Measurements from ENCODE around the gene BDKRB2. TPM values are rescaled to one million over a fixed set of nuclear protein-coding genes. Genes with fewer than 3 reads are reported as not detected.

BDKRB2 gene
- total RNA-seq, 1 experiment from 2014 or later, result 0.49 TPM

DNA sequence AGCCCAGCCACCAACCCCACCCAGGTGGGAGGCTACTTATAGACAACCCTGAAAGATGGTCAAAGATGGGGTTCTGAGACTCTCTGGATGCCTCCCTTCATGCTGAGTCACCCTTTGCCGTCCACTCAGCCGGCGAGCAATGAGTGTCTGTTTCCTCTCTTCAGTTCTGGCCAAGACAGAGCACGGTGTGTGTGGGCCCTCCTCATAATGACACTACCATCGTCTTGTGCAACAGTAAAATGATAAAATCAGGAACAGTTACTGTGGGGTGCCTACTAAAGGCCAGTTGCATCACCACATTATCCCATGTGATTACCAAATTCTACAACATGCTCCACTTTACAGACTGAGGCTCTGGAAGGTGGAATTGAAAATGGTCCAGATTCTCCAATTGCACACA, 44.4 kb downstream of the BDKRB2 start:
- Histone ChIP-seq H3K36me3 (ENCODE audit: control insufficient read depth in 1 of 2, insufficient read depth in 2 of 2, low read length in 2 of 2) (no peaks in the 10 kb centered on the region), H3K79me2 (ENCODE audit: insufficient read depth, low read length) (no peaks in the 10 kb centered on the region), H4K20me1 (ENCODE audit: insufficient read depth) (no peaks in the 10 kb centered on the region), H3K4me1 (ENCODE audit: control insufficient read depth in 1 of 2, insufficient read depth in 2 of 2, low read length in 2 of 2) (peaks cover 0 to 8% of the 10 kb centered on the region in 2 experiments; a peak in 1 of 4 replicates), H3K27ac (ENCODE audit: low read depth, low read length) (no peak overlapping the region), H3K4me3 (replicated peaks in 1 of 2; ENCODE audit: low read depth in 1 of 2, low read length in 2 of 2) (no peak overlapping the region), H3K9me2 (ENCODE audit: insufficient read depth) (no peaks in the 10 kb centered on the region), H3K9me3 (ENCODE audit: control insufficient read depth in 1 of 2, insufficient read depth in 1 of 2, low read depth in 1 of 2, low read length in 2 of 2) (no peaks in the 10 kb centered on the region), H3K9ac (ENCODE audit: low read length) (no peak overlapping the region), H3K4me2 (ENCODE audit: low read length) (no peak overlapping the region), H3K27me3 (ENCODE audit: insufficient read depth, low read length) (no peaks in the 10 kb centered on the region), H2AFZ (ENCODE audit: low read depth, low read length, poor library complexity, severe bottlenecking) (no peak overlapping the region)
- ChIA-PET POLR2A (no interaction called here), CTCF (no interaction called here), RAD21 (ENCODE audit: low non-redundant PET in 1 of 2, low total read pairs in 2 of 2, uncharacterized antibody in 2 of 2, unreplicated experiment in 2 of 2) (no interaction called here)
- intact Hi-C loops (cut with micrococcal nuclease), result no loop called here
- DNase-seq (ENCODE audit: low read depth, low spot score) (no peak), ATAC-seq (no peak)
- TF ChIP-seq SRF (IDR thresholded peaks at IDR 0.05; ENCODE audit: low read depth) (no peak), TCF7L2 (IDR thresholded peaks at IDR 0.05; ENCODE audit: borderline replicate concordance, extremely low read depth, insufficient read depth, insufficient read length) (no peak)
- TF ChIP-seq, protein P1, sequence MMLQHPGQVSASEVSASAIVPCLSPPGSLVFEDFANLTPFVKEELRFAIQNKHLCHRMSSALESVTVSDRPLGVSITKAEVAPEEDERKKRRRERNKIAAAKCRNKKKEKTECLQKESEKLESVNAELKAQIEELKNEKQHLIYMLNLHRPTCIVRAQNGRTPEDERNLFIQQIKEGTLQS (IDR thresholded peaks at IDR 0.05), result no peak
- no TSS peak for BruUV-seq (replicated peaks)

DNA sequence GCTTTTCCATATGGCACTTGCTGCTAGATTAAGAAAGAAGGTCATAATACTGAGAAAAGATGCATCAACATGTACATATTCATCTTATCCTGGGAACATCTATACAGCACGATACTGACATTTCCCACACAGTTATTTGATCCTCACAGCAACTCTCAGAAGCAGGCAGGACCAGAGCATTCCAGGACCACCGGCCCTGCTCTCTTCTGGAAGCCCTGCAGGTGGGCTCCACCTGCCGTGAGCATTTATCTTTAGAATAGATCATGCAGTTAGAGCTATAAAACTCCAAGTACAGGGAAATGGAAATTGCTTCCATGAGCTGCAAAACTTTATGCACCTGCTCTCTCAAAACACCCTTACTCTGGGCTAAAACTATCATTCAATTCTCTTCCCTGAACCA, 45.8 kb downstream of the BDKRB2 start:
- Histone ChIP-seq H3K79me2 (ENCODE audit: insufficient read depth, low read length) (no peaks in the 10 kb centered on the region), H3K27ac (ENCODE audit: low read depth, low read length) (no peak overlapping the region), H3K36me3 (ENCODE audit: control insufficient read depth in 1 of 2, insufficient read depth in 2 of 2, low read length in 2 of 2) (no peaks in the 10 kb centered on the region), H3K9me2 (ENCODE audit: insufficient read depth) (no peaks in the 10 kb centered on the region), H2AFZ (ENCODE audit: low read depth, low read length, poor library complexity, severe bottlenecking) (no peak overlapping the region), H4K20me1 (ENCODE audit: insufficient read depth) (no peaks in the 10 kb centered on the region), H3K4me2 (ENCODE audit: low read length) (no peak overlapping the region), H3K9me3 (ENCODE audit: control insufficient read depth in 1 of 2, insufficient read depth in 1 of 2, low read depth in 1 of 2, low read length in 2 of 2) (no peaks in the 10 kb centered on the region), H3K27me3 (ENCODE audit: insufficient read depth, low read length) (no peaks in the 10 kb centered on the region), H3K4me3 (replicated peaks in 1 of 2; ENCODE audit: low read depth in 1 of 2, low read length in 2 of 2) (no peak overlapping the region), H3K9ac (ENCODE audit: low read length) (no peak overlapping the region), H3K4me1 (ENCODE audit: control insufficient read depth in 1 of 2, insufficient read depth in 2 of 2, low read length in 2 of 2) (peaks cover 0 to 8% of the 10 kb centered on the region in 2 experiments; a peak in 1 of 4 replicates)
- DNase-seq (ENCODE audit: low read depth, low spot score) (no peak), ATAC-seq (no peak)
- intact Hi-C loops (cut with micrococcal nuclease), result no loop called here
- no TSS peak for BruUV-seq (replicated peaks)
- POLR2A ChIA-PET, result no interaction called here
- RAD21 ChIA-PET (ENCODE audit: low non-redundant PET in 1 of 2, low total read pairs in 2 of 2, uncharacterized antibody in 2 of 2, unreplicated experiment in 2 of 2), result no interaction called here
- CTCF ChIA-PET, result no interaction called here
- no peak for TF ChIP-seq POLR2A (IDR thresholded peaks at IDR 0.05; ENCODE audit: borderline replicate concordance, extremely low read depth, insufficient read depth, insufficient read length)
- TF ChIP-seq, protein P1 (IDR thresholded peaks at IDR 0.05), result no peak
- TF ChIP-seq SP1 (IDR thresholded peaks at IDR 0.05; ENCODE audit: low read depth), result no peak
- TF ChIP-seq TCF7L2 (IDR thresholded peaks at IDR 0.05; ENCODE audit: borderline replicate concordance, extremely low read depth, insufficient read depth, insufficient read length), result no peak
- no peak for TF ChIP-seq SIN3A (IDR thresholded peaks at IDR 0.05; ENCODE audit: low read depth)
- no peak for TF ChIP-seq JUND (IDR thresholded peaks at IDR 0.05)
- no peak for TF ChIP-seq POLR2AphosphoS5 (IDR thresholded peaks at IDR 0.05; ENCODE audit: low read depth, low read length)
- TF ChIP-seq YY1 (IDR thresholded peaks at IDR 0.05; ENCODE audit: extremely low read depth, insufficient replicate concordance, low read depth, low read length), result no peak
- TF ChIP-seq, protein P2, sequence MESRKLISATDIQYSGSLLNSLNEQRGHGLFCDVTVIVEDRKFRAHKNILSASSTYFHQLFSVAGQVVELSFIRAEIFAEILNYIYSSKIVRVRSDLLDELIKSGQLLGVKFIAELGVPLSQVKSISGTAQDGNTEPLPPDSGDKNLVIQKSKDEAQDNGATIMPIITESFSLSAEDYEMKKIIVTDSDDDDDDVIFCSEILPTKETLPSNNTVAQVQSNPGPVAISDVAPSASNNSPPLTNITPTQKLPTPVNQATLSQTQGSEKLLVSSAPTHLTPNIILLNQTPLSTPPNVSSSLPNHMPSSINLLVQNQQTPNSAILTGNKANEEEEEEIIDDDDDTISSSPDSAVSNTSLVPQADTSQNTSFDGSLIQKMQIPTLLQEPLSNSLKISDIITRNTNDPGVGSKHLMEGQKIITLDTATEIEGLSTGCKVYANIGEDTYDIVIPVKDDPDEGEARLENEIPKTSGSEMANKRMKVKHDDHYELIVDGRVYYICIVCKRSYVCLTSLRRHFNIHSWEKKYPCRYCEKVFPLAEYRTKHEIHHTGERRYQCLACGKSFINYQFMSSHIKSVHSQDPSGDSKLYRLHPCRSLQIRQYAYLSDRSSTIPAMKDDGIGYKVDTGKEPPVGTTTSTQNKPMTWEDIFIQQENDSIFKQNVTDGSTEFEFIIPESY (IDR thresholded peaks at IDR 0.05; ENCODE audit: extremely low read depth, insufficient replicate concordance, low read length), result no peak
- no peak for TF ChIP-seq CBX3 (IDR thresholded peaks at IDR 0.05; ENCODE audit: low read depth)
- TF ChIP-seq CEBPB (IDR thresholded peaks at IDR 0.05; ENCODE audit: low read depth), result no peak
- TF ChIP-seq, protein P3, sequence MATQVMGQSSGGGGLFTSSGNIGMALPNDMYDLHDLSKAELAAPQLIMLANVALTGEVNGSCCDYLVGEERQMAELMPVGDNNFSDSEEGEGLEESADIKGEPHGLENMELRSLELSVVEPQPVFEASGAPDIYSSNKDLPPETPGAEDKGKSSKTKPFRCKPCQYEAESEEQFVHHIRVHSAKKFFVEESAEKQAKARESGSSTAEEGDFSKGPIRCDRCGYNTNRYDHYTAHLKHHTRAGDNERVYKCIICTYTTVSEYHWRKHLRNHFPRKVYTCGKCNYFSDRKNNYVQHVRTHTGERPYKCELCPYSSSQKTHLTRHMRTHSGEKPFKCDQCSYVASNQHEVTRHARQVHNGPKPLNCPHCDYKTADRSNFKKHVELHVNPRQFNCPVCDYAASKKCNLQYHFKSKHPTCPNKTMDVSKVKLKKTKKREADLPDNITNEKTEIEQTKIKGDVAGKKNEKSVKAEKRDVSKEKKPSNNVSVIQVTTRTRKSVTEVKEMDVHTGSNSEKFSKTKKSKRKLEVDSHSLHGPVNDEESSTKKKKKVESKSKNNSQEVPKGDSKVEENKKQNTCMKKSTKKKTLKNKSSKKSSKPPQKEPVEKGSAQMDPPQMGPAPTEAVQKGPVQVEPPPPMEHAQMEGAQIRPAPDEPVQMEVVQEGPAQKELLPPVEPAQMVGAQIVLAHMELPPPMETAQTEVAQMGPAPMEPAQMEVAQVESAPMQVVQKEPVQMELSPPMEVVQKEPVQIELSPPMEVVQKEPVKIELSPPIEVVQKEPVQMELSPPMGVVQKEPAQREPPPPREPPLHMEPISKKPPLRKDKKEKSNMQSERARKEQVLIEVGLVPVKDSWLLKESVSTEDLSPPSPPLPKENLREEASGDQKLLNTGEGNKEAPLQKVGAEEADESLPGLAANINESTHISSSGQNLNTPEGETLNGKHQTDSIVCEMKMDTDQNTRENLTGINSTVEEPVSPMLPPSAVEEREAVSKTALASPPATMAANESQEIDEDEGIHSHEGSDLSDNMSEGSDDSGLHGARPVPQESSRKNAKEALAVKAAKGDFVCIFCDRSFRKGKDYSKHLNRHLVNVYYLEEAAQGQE (IDR thresholded peaks at IDR 0.05; ENCODE audit: low read depth), result no peak
- TF ChIP-seq ZNF274 (IDR thresholded peaks at IDR 0.05; ENCODE audit: low read depth, low read length), result no peak
- TF ChIP-seq FOSL1 (IDR thresholded peaks at IDR 0.05; ENCODE audit: low read depth), result no peak
- TF ChIP-seq ZFX (IDR thresholded peaks at IDR 0.05), result no peak

All from HCT116 (cell line).